DLD1 (cell line): ENCODE measurements around the gene C19orf47.

Source experiments
- in situ Hi-C: cut with HindIII; loops from 2 replicates; pipeline ENCODE4 v1.10.0; 2017; ENCODE audit warnings: low sequenced_read_pairs

C19orf47 gene

GRCh38 chr19:40348125-40348913 lies at the start of gene C19orf47, which contains the start of gene PLD3:
Gene C19orf47, minus strand, starts transcription at chr19:40348397. Its CDS starts 6,540 bp downstream, at chr19:40341857.
Gene PLD3, plus strand, starts transcription at chr19:40348695. Its CDS starts 17,789 bp downstream, at chr19:40366484.
- in situ Hi-C loops, result no loop called here

- in situ Hi-C loops, result no loop called here
Measured at GRCh38 chr19:40397568-40397906, 49.3 kb upstream of the C19orf47 start.

GRCh38 chr19:40396886-40397567 lies 48.8 kb upstream of the C19orf47 start:
- in situ Hi-C loops, result no loop called here

GRCh38 chr19:40395956-40396355 lies 47.8 kb upstream of the C19orf47 start:
- in situ Hi-C loops, result no loop called here

- in situ Hi-C loops, result no loop called here
Measured at GRCh38 chr19:40394816-40395210, 46.6 kb upstream of the C19orf47 start.

- in situ Hi-C loops, result no loop called here
Measured at GRCh38 chr19:40393894-40394815, 46.0 kb upstream of the C19orf47 start.

GRCh38 chr19:40392894-40393517 lies 44.8 kb upstream of the C19orf47 start:
- in situ Hi-C loops, result no loop called here

- in situ Hi-C loops, result no loop called here
Measured at GRCh38 chr19:40392123-40392522, 43.9 kb upstream of the C19orf47 start.

GRCh38 chr19:40390084-40390742 lies 42.0 kb upstream of the C19orf47 start, which contains the start of gene HIPK4:
Gene HIPK4, minus strand, starts transcription at chr19:40390181. Its CDS starts 279 bp downstream, at chr19:40389902.
- in situ Hi-C loops, result no loop called here

GRCh38 chr19:40389404-40390083 lies 41.3 kb upstream of the C19orf47 start:
- in situ Hi-C loops, result no loop called here

- in situ Hi-C loops, result no loop called here
Measured at GRCh38 chr19:40388481-40388880, 40.3 kb upstream of the C19orf47 start.

- in situ Hi-C loops, result no loop called here
Measured at GRCh38 chr19:40387155-40387554, 39.0 kb upstream of the C19orf47 start.

GRCh38 chr19:40383668-40384248 lies 35.6 kb upstream of the C19orf47 start:
- in situ Hi-C loops, result no loop called here

- in situ Hi-C loops, result no loop called here
Measured at GRCh38 chr19:40381321-40381720, 33.1 kb upstream of the C19orf47 start.

GRCh38 chr19:40380199-40381037 lies 32.2 kb upstream of the C19orf47 start:
- in situ Hi-C loops, result no loop called here

- in situ Hi-C loops, result no loop called here
Measured at GRCh38 chr19:40379446-40380198, 31.4 kb upstream of the C19orf47 start.

- in situ Hi-C loops, result no loop called here
Measured at GRCh38 chr19:40378509-40378908, 30.3 kb upstream of the C19orf47 start.
